COLO668 (cell line): ENCODE results near the gene PTX3.
A peak's percentile ranks its signal among the peaks of the same experiment; 100 is the strongest.

Source experiments
- DNase-seq: peaks from one replicate; lab custom pipeline; 2025; ENCODE audit not compliant: unreplicated experiment; lab: John Stamatoyannopoulos, UW

The PTX3 gene

DNA sequence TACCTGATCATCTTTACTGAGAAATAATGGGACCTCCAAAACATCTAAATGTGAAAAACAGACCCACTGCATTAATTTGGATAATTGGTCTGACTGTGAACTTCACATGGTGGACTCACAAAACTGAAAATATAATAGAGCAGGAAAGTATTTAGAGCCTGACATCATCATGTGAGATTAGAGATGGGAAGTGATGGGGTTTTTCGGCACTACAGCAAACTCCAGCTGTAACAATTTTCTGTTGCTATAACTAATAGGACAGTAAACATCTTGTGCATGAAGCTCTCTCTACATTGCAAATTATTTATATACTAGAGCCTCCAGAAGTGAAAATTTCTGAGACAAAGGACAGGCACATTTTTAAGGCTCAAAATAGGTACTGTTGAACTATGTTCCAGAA lies 34.4 kb downstream of the PTX3 start:
- no peak for DNase-seq

DNA sequence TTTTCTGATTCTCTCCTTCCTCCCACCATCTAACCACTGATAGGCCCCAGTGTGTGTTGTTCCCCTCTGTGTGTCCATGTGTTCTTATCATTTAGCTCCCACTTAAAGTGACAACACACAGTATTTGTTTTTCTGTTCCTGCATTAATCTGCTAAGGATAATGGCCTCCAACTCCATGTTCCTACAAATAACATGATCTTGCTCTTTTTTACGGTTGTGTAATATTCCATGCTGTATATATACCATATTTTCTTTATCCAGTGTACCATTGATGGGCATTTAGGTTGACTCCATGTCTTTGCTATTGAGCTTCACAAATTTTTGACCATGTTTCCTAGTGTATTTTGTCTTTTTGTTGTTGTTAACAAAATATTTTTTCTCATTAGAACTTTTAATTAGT lies 36.0 kb downstream of the PTX3 start:
- DNase-seq: no peak

DNA sequence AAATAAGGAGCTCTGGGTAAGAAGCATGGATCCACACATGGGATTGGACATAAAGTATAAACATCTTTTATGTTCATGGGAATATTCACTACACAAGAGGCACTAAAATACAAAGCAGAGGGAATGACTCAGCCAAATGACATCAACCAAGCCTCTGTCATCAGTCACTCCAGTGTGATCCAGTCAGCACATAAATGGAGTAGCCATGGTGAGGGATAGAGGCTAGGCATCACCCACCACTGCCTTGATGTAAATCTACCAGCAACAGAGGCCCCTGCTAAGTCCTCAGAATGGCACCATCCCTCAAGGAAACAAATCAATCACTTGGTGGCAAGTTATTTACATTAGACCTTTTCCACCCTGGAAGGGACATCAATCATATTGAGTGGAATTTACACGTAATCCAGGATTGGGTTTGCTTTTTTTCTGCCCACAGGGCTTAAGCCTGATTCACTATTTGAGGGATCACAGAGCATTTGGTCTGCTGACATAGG lies 39.3 kb downstream of the PTX3 start:
- DNase-seq: peak; percentile 2

DNA sequence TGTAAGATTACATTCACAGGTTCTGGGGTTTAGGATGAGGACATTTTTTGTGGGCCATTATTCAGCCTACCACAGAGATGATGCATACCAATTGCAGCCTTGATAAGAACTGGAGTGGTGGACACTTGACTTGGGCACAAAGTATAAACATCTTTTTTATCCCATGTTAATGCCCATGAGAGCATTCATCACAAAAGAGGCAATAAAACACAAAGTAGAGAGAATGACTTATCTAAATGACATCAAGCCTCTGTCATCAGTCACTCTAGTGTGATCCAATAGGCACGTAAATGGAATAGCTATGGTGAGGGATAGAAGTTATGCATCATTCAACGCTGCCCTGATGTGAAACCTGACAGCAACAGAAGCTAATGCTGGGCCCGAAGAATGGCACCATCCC lies 40.8 kb downstream of the PTX3 start:
- DNase-seq: no peak

DNA sequence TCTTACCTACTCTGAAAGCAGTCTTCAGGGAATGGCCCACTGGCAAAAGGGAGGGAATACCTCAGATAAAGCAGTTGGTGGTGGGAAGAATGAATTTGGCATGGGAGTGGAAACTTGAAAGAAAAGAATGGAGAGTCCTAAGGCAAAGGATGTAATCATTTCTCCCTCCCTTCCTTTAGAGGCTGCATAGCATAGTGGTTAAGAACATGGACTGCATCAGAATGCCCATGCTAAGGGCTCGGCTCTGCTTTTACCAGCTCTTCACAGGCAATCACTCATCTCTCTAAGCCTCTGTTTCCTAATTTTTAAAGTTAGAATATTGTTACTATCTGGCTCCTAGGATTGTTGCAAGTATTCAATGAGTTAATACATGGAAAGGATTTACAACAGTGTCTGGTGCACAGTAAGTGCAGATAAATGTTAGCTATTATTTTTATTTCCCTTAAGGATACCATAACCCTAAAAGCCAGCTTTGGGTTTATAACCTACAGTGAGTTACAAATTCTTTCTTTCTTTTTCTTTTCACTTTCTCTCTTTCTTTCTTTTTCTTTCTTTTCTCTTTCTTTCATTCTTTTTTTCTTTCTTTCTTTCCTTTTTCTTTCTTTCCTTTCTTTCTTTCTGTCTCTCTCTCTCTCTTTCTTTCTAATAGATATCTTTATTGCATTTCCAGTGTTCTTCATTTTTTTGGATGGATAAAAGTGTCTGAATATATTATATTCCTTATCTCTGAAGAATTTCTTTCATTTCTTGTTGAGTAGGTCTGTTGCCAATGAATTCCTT lies 43.0 kb downstream of the PTX3 start:
- DNase-seq: no peak

DNA sequence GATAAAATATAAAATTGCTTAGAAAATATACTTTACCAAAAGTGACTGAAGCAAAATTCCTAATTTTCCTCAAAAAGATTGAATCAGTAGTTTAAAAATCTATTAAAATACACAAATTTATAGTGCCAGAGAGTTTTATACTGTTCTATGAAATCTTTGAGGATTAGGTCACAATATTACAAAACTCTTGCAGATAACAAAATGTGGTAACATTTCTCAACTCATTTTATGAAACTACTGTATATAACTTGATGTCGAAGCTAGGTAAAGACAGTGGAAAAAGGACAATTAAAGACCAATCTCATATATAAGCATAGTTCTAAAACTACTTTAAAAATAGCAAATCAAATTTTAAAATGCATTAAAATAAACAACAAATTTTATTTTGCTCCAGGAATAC lies 50.7 kb downstream of the PTX3 start:
- no peak for DNase-seq

DNA sequence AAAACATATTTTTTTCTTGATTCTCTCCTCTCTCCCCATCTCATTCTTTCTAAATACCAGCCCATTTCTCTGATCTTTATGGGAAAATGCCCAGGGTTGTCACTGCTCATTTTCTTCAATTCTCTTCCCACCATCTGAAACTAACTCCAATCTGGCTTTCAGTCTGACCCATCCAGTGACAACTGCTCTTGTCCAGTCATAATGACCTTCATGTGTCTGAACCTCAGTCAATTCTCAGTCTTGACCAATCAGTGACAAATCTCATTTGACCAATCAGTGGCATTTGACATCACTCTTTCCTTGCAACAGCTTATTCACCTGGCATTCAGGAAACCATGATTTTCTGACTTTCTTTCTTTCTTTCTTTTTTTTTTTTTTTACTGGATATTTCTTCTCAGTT lies 51.5 kb downstream of the PTX3 start:
- DNase-seq: no peak

GRCh38 chr3:157491136-157491535 lies 54.5 kb downstream of the PTX3 start:
- DNase-seq: no peak
